CD14-positive monocyte (primary cell): ENCODE data around the gene ELP6. TPM values are rescaled to one million over a fixed set of nuclear protein-coding genes. Genes with fewer than 3 reads are reported as not detected.
"Not testable (repeated sequence)": the region's sequence is repeated elsewhere in the genome, so short reads cannot be mapped to it uniquely, and the experiment has no call there.

Source experiments
- DNase-seq, 3 donors: peaks; one replicate each; pipeline ENCODE4 v3.0.0-alpha.2; 2011 to 2022
- H2AFZ ChIP-seq: 2 replicates; pipeline ENCODE4 v1.6.0; 2012; ENCODE audit warnings: mild to moderate bottlenecking, low read depth, low read length, inconsistent platforms; ENCODE audit not compliant: insufficient read depth, poor library complexity, severe bottlenecking
- H3K27ac ChIP-seq, 2 donors: 1 replicate in 1 of 2; 2 replicates in 1 of 2; pipeline ENCODE4 v1.5.1; 2012 to 2013; ENCODE audit warnings: low read length in 2 of 2, control low read depth in 1 of 2, inconsistent platforms in 1 of 2, low read depth in 1 of 2, mild to moderate bottlenecking in 1 of 2
- H3K27me3 ChIP-seq, 2 donors: one replicate each; pipeline versions ENCODE4 v1.6.0 to v1.6.1; 2011 to 2013; ENCODE audit warnings: low read length in 2 of 2; ENCODE audit not compliant: control insufficient read depth in 2 of 2, insufficient read depth in 2 of 2
- H3K36me3 ChIP-seq, 2 donors: replicated peaks in 1 of 2; 1 replicate in 1 of 2; 2 replicates in 1 of 2; pipeline versions ENCODE4 v1.5.1 to v1.6.1; 2012 to 2013; ENCODE audit warnings: low read length in 2 of 2, control low read depth in 1 of 2, inconsistent platforms in 1 of 2, mild to moderate bottlenecking in 1 of 2; ENCODE audit not compliant: insufficient read depth in 2 of 2, control insufficient read depth in 1 of 2
- H3K4me1 ChIP-seq, 2 donors: 1 replicate in 1 of 2; 2 replicates in 1 of 2; pipeline versions ENCODE4 v1.5.1 to v1.6.1; 2012 to 2013; ENCODE audit warnings: low read length in 2 of 2, control low read depth in 1 of 2, inconsistent platforms in 1 of 2, mild to moderate bottlenecking in 1 of 2, moderate library complexity in 1 of 2; ENCODE audit not compliant: insufficient read depth in 2 of 2, control insufficient read depth in 1 of 2
- H3K4me2 ChIP-seq: replicated peaks from 2 replicates; pipeline ENCODE3; 2012; ENCODE audit warnings: low read length, moderate library complexity, mild to moderate bottlenecking; ENCODE audit not compliant: poor library complexity, severe bottlenecking; ENCODE audit errors: extremely low read depth
- H3K4me3 ChIP-seq, 3 experiments: fragments of 200-600 bp in 1 of 3; sonication (generic) in 1 of 3; replicated peaks in 1 of 3; 1 replicate in 2 of 3; 2 replicates in 1 of 3; pipeline ENCODE4 v1.5.1; 2011 to 2013; ENCODE audit warnings: low read length in 3 of 3, mild to moderate bottlenecking in 3 of 3, control low read depth in 2 of 3, low read depth in 2 of 3, inconsistent platforms in 1 of 3, moderate library complexity in 1 of 3
- H3K79me2 ChIP-seq: 2 replicates; pipeline ENCODE4 v1.6.0; 2012; ENCODE audit warnings: mild to moderate bottlenecking, control low read depth, inconsistent platforms, low read length, moderate library complexity; ENCODE audit not compliant: insufficient read depth
- H3K9ac ChIP-seq: 2 replicates; pipeline ENCODE4 v1.6.0; 2017; ENCODE audit warnings: low read length, mild to moderate bottlenecking; ENCODE audit not compliant: insufficient read depth, poor library complexity, severe bottlenecking
- H3K9me3 ChIP-seq, 2 donors: replicated peaks in 1 of 2; 1 replicate in 1 of 2; 2 replicates in 1 of 2; pipeline versions ENCODE4 v1.5.1 to v1.6.1; 2012 to 2013; ENCODE audit warnings: low read length in 2 of 2, control low read depth in 1 of 2; ENCODE audit not compliant: control insufficient read depth in 1 of 2, insufficient read depth in 1 of 2
- H4K20me1 ChIP-seq: 2 replicates; pipeline ENCODE4 v1.6.0; 2012; ENCODE audit warnings: mild to moderate bottlenecking, low read length, control low read depth, moderate library complexity; ENCODE audit not compliant: insufficient read depth
- H3K27ac Mint-ChIP-seq, 7 donors: one replicate each; pipeline ENCODE4 v1.8.0; 2020; ENCODE audit warnings: mild to moderate bottlenecking in 7 of 7, mixed read lengths in 7 of 7, moderate library complexity in 6 of 7, inconsistent platforms in 2 of 7
- H3K27me3 Mint-ChIP-seq, 3 donors: one replicate each; pipeline ENCODE4 v1.8.0; 2021 to 2022; ENCODE audit warnings: low read depth in 3 of 3, mild to moderate bottlenecking in 3 of 3, mixed read lengths in 3 of 3, moderate library complexity in 3 of 3, inconsistent platforms in 1 of 3
- H3K36me3 Mint-ChIP-seq, 2 donors: one replicate each; pipeline ENCODE4 v1.8.0; 2020; ENCODE audit warnings: mixed read lengths in 2 of 2, inconsistent platforms in 1 of 2, mild to moderate bottlenecking in 1 of 2
- H3K4me1 Mint-ChIP-seq: one replicate; pipeline ENCODE4 v1.8.0; 2020; ENCODE audit warnings: mild to moderate bottlenecking, mixed read lengths
- H3K4me3 Mint-ChIP-seq, 2 donors: one replicate each; pipeline ENCODE4 v1.8.0; 2020; ENCODE audit warnings: mild to moderate bottlenecking in 2 of 2, mixed read lengths in 2 of 2, moderate library complexity in 1 of 2
- H3K9me3 Mint-ChIP-seq, 7 donors: one replicate each; pipeline ENCODE4 v1.8.0; 2020 to 2022; ENCODE audit warnings: mixed read lengths in 7 of 7, mild to moderate bottlenecking in 6 of 7, moderate library complexity in 6 of 7, inconsistent platforms in 2 of 7
- WGBS: methylation state at CpG from one replicate; pipeline ENCODE4 v1.1.5; 2013; ENCODE audit warnings: missing lambda C conversion rate; ENCODE audit not compliant: insufficient coverage; 5-methylcytosine and 5-hydroxymethylcytosine counted together
- intact Hi-C, 2 donors: fragments of 100-400 bp; cut with micrococcal nuclease; formaldehyde crosslinking; loops; one replicate each; pipeline versions ENCODE4 v1.15.0 to v1.15.1; 2023
- polyA plus RNA-seq, 3 donors: library from polyadenylated mRNA; depleted of rRNA in 1 of 3; unstranded in 2 of 3; stranded (reverse) in 1 of 3; fragments of 300-500 nt in 2 of 3; fragments of >200 nt in 1 of 3; fragmentation: Illumina TruSeq in 2 of 3; gene quantifications; 1 replicate in 2 of 3; 2 replicates in 1 of 3; pipeline ENCODE4 v1.2.3, GENCODE V29; 2012 to 2021
- TF ChIP-seq, protein P1 (sequence below): fragments of 200-600 bp; IDR thresholded peaks from one replicate; pipeline ENCODE4 v1.8.0; 2022; ENCODE audit warnings: antibody characterized with exemption, mild to moderate bottlenecking

ELP6 gene
- polyA plus RNA-seq, 3 donors, result 14.0 to 18.3 (median 14.9) TPM

GRCh38 chr3:47515100-47515499 is 1.6 kb upstream of the ELP6 start:
- no peak overlapping the region for H3K4me2 ChIP-seq
- intact Hi-C loops, result no loop called here
- H2AFZ ChIP-seq, result peak overlapping the region; percentile 37
- no peak overlapping the region for H3K27ac ChIP-seq
- TF ChIP-seq, protein P1, sequence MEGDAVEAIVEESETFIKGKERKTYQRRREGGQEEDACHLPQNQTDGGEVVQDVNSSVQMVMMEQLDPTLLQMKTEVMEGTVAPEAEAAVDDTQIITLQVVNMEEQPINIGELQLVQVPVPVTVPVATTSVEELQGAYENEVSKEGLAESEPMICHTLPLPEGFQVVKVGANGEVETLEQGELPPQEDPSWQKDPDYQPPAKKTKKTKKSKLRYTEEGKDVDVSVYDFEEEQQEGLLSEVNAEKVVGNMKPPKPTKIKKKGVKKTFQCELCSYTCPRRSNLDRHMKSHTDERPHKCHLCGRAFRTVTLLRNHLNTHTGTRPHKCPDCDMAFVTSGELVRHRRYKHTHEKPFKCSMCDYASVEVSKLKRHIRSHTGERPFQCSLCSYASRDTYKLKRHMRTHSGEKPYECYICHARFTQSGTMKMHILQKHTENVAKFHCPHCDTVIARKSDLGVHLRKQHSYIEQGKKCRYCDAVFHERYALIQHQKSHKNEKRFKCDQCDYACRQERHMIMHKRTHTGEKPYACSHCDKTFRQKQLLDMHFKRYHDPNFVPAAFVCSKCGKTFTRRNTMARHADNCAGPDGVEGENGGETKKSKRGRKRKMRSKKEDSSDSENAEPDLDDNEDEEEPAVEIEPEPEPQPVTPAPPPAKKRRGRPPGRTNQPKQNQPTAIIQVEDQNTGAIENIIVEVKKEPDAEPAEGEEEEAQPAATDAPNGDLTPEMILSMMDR, result no peak
- no peaks in the 10 kb centered on the region for H4K20me1 ChIP-seq
- no peaks in the 10 kb centered on the region for H3K27me3 ChIP-seq
- Mint-ChIP-seq H3K4me3 (no peak overlapping the region), H3K4me1 (peaks cover 22% of the 10 kb centered on the region), H3K9me3 (peaks cover 0 to 2% (median 0%) of the 10 kb centered on the region in 7 donors), H3K27ac (no peak overlapping the region), H3K36me3 (peaks cover 3 to 5% of the 10 kb centered on the region in 2 donors), H3K27me3 (peaks cover 0 to 2% (median 2%) of the 10 kb centered on the region in 3 donors)
- 100% methylated on average over 4 of the region's 5 CpGs for WGBS
- DNase-seq, result no peak
- H3K4me1 ChIP-seq, result peaks cover 8 to 10% of the 10 kb centered on the region in 2 donors
- no peaks in the 10 kb centered on the region for H3K9me3 ChIP-seq
- no peak overlapping the region for H3K4me3 ChIP-seq
- no peak overlapping the region for H3K9ac ChIP-seq
- peaks cover 28% of the 10 kb centered on the region for H3K79me2 ChIP-seq
- peaks cover 6 to 9% of the 10 kb centered on the region in 2 donors for H3K36me3 ChIP-seq

DNA sequence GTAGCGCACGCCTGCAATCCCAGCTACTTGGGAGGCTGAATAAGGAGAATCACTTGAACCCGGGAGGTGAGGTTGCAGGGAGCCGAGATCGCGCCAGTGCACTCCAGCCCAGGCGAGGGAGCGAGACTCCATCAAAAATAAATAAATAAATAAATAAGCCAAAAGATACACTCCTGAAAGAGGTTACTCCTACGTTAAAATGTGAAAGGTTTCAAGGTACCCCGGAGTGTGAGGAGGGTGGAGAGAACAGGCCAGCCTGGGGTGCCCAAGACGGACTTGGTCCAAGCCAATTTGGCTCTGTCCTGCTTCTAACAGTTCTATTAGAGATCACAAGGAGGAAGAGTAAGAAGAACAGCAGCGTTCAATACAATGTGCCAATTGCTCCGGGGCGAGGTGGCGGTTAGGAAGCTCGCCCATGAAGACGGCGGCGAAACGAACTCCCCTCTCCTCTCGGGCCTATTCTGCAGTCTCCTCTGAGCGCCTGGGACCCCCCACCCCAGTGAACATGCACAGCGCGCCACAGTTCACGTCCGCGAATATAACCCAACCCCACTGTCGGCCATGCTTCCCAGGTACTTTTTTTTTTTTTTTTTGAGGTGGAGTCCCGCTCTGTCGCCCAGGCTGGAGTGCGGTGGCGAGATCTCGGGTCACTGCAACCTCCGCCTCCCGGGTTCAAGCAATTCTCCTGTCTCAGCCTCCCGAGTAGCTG is 942 bp downstream of the ELP6 start:
- no peak for DNase-seq
- Histone ChIP-seq H3K36me3 (peaks cover 15 to 35% of the 10 kb centered on the region in 2 donors), H3K27ac (peak overlapping the region in 1 of 2 donors; percentile 83), H2AFZ (peak overlapping the region; percentile 91), H3K9me3 (no peaks in the 10 kb centered on the region), H3K79me2 (peaks cover 28% of the 10 kb centered on the region), H3K9ac (peak overlapping the region; percentile 62), H3K4me3 (peak overlapping the region; percentile 86 to 93 (median 92)), H3K4me2 (peak overlapping the region; percentile 79), H3K27me3 (no peaks in the 10 kb centered on the region), H4K20me1 (no peaks in the 10 kb centered on the region), H3K4me1 (peaks cover 8 to 10% of the 10 kb centered on the region in 2 donors)
- H3K9me3 Mint-ChIP-seq, result peaks cover 0 to 2% (median 0%) of the 10 kb centered on the region in 7 donors
- peaks cover 17% of the 10 kb centered on the region for H3K4me1 Mint-ChIP-seq
- peaks cover 20 to 26% of the 10 kb centered on the region in 2 donors for H3K36me3 Mint-ChIP-seq
- TF ChIP-seq, protein P1, result no peak
- peak overlapping the region; percentile 94 to 96 for H3K4me3 Mint-ChIP-seq
- intact Hi-C loops, result loop anchor here (5.0 kb wide), 3 partner anchors 35 to 290 kb away; partner anchors contain the start of genes SCAP (in 2 of the 2) and DHX30 (in 1 of the 2)
- WGBS, result 2% methylated on average over 13 of the region's 36 CpGs
- peak overlapping the region; percentile 90 to 98 (median 96) for H3K27ac Mint-ChIP-seq
- H3K27me3 Mint-ChIP-seq, result peaks cover 0 to 2% (median 2%) of the 10 kb centered on the region in 3 donors

GRCh38 chr3:47505267-47505666 is 8.2 kb downstream of the ELP6 start:
- H3K27me3 ChIP-seq, DNase-seq, H3K4me2 ChIP-seq, H3K79me2 ChIP-seq, H3K9ac ChIP-seq, H2AFZ ChIP-seq, H3K4me3 Mint-ChIP-seq, H3K9me3 Mint-ChIP-seq, H3K27ac Mint-ChIP-seq, H3K9me3 ChIP-seq, H3K27ac ChIP-seq, H4K20me1 ChIP-seq, H3K4me1 Mint-ChIP-seq, H3K27me3 Mint-ChIP-seq, H3K4me1 ChIP-seq, H3K4me3 ChIP-seq, intact Hi-C loops: not testable (repeated sequence)
- WGBS, result 100% methylated on average over 1 of the region's 6 CpGs
- H3K36me3 Mint-ChIP-seq, result peaks cover 64 to 82% of the 10 kb centered on the region in 2 donors
- peaks cover 51 to 77% of the 10 kb centered on the region in 2 donors for H3K36me3 ChIP-seq
